Upper lobe of left lung (tissue), 4 donors: ENCODE data around the gene SNAP47.

Experiments used
- CTCF ChIP-seq, 6 experiments: fragments of 450-650 bp in 4 of 6; fragments of 200-600 bp in 2 of 6; sonication (generic) in 2 of 6; IDR thresholded peaks; one replicate each; pipeline ENCODE4 v1.5.1; 2016 to 2019; ENCODE audit warnings: antibody characterized with exemption in 6 of 6
- POLR2A ChIP-seq, 4 donors: fragments of 450-650 bp; IDR thresholded peaks; one replicate each; pipeline ENCODE4 v1.5.1; 2016 to 2017; ENCODE audit warnings: antibody characterized with exemption in 4 of 4, mild to moderate bottlenecking in 2 of 4

GRCh38 chr1:227731241-227731677 lies 4.0 kb upstream of the SNAP47 start:
- TF ChIP-seq POLR2A (IDR thresholded peaks at IDR 0.05) (no peak), CTCF (IDR thresholded peaks at IDR 0.05) (no peak)
